Subcutaneous abdominal adipose tissue (tissue), 5 donors: ENCODE results near the gene PPM1G.
"Not testable (repeated sequence)": the region's sequence is repeated elsewhere in the genome, so short reads cannot be mapped to it uniquely, and the experiment has no call there.

Source experiments
- H3K27ac ChIP-seq: one replicate; pipeline ENCODE4 v1.7.0; 2013; ENCODE audit warnings: low read depth, mild to moderate bottlenecking, inconsistent platforms, low read length, moderate library complexity
- H3K27me3 ChIP-seq, 5 donors: one replicate each; pipeline ENCODE4 v1.7.0; 2013; ENCODE audit warnings: low read length in 5 of 5, inconsistent platforms in 1 of 5; ENCODE audit not compliant: control insufficient read depth in 5 of 5, insufficient read depth in 4 of 5
- H3K36me3 ChIP-seq, 5 donors: one replicate each; pipeline ENCODE4 v1.7.0; 2013; ENCODE audit warnings: low read length in 5 of 5; ENCODE audit not compliant: control insufficient read depth in 5 of 5, insufficient read depth in 5 of 5
- H3K4me1 ChIP-seq, 5 donors: one replicate each; pipeline ENCODE4 v1.7.0; 2013; ENCODE audit warnings: low read length in 5 of 5, mild to moderate bottlenecking in 3 of 5, moderate library complexity in 1 of 5; ENCODE audit not compliant: control insufficient read depth in 5 of 5, insufficient read depth in 5 of 5
- H3K4me3 ChIP-seq, 5 donors: one replicate each; pipeline ENCODE4 v1.7.0; 2013; ENCODE audit warnings: low read length in 5 of 5, low read depth in 1 of 5
- H3K9ac ChIP-seq, 5 donors: one replicate each; pipeline ENCODE4 v1.7.0; 2013; ENCODE audit warnings: low read length in 5 of 5, mild to moderate bottlenecking in 4 of 5, moderate library complexity in 3 of 5
- H3K9me3 ChIP-seq, 5 donors: one replicate each; pipeline ENCODE4 v1.7.0; 2013; ENCODE audit warnings: low read length in 5 of 5; ENCODE audit not compliant: control insufficient read depth in 5 of 5
- donor health status: healthy.
- donor health status: healthy.
- donor health status: healthy.
- donor health status: healthy.
- donor health status: healthy.

Gene PPM1G

DNA sequence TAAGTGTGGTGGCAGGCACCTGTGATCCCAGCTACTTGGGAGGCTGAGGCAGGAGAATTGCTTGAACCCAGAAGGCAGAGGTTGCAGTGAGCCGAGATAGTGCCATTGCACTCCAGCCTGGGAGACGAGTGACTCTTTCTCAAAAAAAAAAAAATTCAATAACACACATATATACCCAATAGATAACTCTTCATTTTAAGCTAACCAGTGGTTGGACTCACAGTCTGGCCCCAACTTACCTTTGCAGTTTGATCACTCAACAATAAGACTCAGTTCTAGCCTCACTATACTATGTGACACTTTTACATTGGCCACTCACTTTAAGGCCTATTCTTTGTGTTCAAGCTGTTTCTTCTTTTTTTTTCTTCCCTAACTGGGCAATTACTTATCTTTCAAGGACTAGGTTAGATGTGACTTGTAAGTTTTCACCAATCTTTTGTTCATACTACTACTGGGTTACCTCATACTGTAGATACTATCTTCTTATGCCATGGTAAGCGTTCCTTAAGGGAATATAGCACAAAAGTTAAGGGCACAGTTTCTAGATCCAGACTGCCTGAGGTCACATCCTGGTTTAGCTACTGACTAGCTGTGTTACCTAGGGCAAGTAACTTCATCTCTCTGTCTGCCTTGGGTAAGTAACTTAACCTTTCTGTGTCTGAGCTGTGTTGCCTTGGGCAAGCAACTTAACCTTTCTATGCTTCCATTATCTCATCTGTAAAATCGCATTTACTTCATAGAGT, 46.5 kb downstream of the PPM1G start:
- Histone ChIP-seq H3K9ac (no peak overlapping the region), H3K4me3 (no peak overlapping the region), H3K27me3 (no peaks in the 10 kb centered on the region), H3K36me3 (peaks cover 11 to 44% (median 40%) of the 10 kb centered on the region in 5 donors), H3K4me1 (peaks cover 0 to 7% (median 4%) of the 10 kb centered on the region in 5 donors), H3K9me3 (no peaks in the 10 kb centered on the region), H3K27ac (no peak overlapping the region)

DNA sequence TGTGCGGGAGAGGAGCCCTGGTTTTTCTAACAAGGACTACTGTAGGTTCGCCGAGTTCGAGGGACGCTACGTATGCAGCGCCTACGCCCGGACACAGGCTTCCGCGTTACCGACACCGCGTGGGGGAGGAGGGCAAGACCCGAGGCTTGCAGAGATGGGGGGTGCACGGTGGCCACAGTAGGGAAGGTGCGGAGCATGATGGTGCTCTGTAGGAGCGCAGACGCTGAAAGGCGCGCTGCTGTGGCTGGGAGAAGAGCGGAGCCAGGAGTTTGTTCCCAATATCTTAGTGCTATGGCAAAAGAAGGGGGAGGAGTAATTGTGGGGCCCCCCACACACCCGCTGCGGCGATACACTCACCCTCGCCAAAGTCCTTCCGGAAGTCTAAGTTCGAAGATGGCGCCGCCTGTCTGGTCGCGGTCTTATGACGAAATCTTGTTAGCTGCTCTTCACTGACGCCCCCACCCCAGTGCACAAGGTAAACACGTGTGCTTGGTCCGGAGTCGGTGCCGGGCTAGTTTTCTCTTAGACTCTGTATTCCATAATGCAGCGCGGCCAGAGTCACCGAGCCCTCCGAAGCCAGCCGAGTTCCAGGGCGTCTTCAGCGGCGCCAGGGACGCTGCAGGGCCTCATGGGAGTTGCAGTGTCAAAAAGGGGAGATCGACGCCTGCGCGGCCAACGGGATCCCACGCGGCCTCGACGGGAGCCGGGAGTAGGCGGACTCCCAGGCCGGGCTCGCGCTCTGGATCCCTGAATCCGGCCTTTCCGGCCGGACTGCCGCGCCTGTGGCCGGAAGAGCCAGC, 52.8 kb downstream of the PPM1G start, which contains the start of gene GTF3C2:
Gene GTF3C2, minus strand, starts transcription at position 383 of the 800 bp plus-strand sequence. CDS start 13,210 bp downstream, outside the sequence.
- Histone ChIP-seq H3K4me3 (peak within 1 kb of the TSS; percentile 96 to 99 (median 98)), H3K27ac (peak within 1 kb of the TSS; percentile 92), H3K36me3 (no peaks in the 10 kb centered on the region), H3K9ac (peak within 1 kb of the TSS; percentile 76 to 97 (median 93)), H3K27me3 (no peaks in the 10 kb centered on the region), H3K4me1 (peaks cover 7 to 39% (median 30%) of the 10 kb centered on the region in 5 donors), H3K9me3 (no peaks in the 10 kb centered on the region)

DNA sequence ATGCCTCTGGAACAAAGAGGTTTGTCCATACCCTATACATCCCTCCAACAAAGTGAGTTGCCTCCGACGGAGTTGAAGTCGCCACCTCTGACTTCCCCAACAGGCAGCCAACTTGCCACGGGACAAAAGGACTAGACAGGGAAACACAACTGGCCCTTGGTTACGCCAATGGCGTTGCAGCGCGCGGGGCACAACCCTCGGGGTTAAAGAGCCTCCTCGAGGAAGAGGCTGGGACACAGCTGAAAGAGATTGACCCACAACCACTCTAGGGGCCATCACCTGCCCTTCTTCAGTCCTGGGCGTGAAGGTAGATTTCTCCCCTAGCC, 53.4 kb downstream of the PPM1G start:
- peak overlapping the region; percentile 92 for H3K27ac ChIP-seq
- no peaks in the 10 kb centered on the region for H3K27me3 ChIP-seq
- no peaks in the 10 kb centered on the region for H3K36me3 ChIP-seq
- no peaks in the 10 kb centered on the region for H3K9me3 ChIP-seq
- peak overlapping the region; percentile 96 to 99 (median 98) for H3K4me3 ChIP-seq
- H3K9ac ChIP-seq = peak overlapping the region; percentile 76 to 97 (median 93)
- peaks cover 7 to 39% (median 30%) of the 10 kb centered on the region in 5 donors for H3K4me1 ChIP-seq

DNA sequence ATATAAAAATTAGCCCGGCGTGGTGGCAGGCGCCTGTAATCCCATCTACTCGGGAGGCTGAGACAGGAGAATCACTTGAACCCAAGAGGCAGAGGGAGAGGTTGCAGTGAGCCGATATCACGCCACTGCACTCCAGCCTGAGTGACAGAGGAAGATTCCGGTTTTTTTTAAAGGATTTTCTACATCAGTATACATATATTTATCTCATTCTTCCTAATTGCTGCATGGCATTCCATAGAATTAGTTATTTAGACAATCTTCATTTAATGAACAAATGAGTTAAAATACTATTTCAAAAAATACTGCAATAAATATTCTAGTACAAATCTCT, 54.8 kb downstream of the PPM1G start:
- Histone ChIP-seq H3K27ac (no peak overlapping the region), H3K9ac (no peak overlapping the region), H3K27me3 (no peaks in the 10 kb centered on the region), H3K4me3 (no peak overlapping the region), H3K9me3 (no peaks in the 10 kb centered on the region), H3K4me1 (peaks cover 7 to 39% (median 30%) of the 10 kb centered on the region in 5 donors), H3K36me3 (peaks cover 0 to 5% (median 0%) of the 10 kb centered on the region in 5 donors)

DNA sequence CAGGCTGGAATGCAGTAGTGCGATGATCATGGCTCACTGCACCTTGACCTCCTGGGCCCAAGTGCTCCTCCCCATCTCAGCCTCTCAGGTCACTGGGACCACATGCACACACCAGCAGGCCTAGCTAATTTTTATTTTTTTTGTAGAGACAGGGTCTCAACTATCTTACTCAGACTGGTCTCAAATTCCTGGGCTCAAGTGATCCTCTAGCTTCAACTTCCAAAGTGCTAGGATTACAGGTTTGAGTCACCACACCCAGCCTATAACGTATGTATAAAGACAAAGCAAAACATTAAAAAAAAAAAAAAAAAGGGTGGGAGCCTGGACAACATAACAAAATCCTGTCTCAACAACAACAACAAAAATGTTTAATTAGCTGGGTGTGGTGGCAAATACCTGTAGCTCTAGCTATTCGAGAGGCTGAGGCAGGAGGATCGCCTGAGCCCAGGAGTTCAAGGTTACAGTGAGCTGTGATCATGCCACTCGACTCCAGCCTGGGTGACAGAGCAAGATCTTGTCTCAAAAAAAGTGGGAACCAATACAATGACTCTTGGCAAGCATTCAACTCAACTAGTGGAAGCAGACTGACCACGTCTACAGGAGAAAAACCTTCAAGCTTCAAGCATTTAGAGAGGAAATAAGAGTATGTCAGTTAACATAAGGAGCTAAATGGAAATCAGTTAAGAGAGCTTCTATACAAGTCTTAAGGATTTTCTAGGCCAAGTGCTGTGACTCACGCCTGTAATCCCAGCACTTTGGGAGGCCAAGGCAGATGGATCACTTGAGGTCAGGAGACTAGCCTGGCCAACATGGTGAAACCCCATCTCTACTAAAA, 55.4 kb downstream of the PPM1G start:
- H3K27ac ChIP-seq = no peak overlapping the region
- H3K4me1 ChIP-seq = peaks cover 7 to 39% (median 30%) of the 10 kb centered on the region in 5 donors

DNA sequence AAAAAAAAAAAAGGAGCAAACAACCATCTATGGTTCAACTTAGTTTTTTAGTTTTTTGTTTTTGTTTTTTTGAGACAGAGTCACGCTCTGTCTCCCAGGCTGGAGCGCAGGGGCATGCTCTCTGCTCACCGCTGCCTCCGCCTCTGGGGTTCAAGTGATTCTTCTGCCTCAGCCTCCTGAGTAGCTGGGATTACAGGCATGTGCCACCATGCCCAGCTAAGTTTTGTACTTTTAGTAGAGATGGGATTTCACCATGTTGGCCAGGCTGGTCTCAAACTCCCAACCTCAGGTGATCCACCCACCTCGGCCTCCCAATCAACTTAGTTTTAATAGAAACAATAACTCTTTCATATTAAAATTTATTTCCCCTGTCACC, 56.0 kb downstream of the PPM1G start:
- not testable (repeated sequence) for H3K36me3 ChIP-seq, H3K27me3 ChIP-seq, H3K9me3 ChIP-seq, H3K4me3 ChIP-seq, H3K27ac ChIP-seq, H3K9ac ChIP-seq
- peaks cover 7 to 39% (median 28%) of the 10 kb centered on the region in 5 donors for H3K4me1 ChIP-seq

More for the DNA sequence above, 55.4 kb downstream of the PPM1G start:
- Histone ChIP-seq H3K9me3 (no peaks in the 10 kb centered on the region), H3K36me3 (peaks cover 0 to 5% (median 0%) of the 10 kb centered on the region in 5 donors), H3K4me3 (no peak overlapping the region), H3K9ac (no peak overlapping the region), H3K27me3 (no peaks in the 10 kb centered on the region)

DNA sequence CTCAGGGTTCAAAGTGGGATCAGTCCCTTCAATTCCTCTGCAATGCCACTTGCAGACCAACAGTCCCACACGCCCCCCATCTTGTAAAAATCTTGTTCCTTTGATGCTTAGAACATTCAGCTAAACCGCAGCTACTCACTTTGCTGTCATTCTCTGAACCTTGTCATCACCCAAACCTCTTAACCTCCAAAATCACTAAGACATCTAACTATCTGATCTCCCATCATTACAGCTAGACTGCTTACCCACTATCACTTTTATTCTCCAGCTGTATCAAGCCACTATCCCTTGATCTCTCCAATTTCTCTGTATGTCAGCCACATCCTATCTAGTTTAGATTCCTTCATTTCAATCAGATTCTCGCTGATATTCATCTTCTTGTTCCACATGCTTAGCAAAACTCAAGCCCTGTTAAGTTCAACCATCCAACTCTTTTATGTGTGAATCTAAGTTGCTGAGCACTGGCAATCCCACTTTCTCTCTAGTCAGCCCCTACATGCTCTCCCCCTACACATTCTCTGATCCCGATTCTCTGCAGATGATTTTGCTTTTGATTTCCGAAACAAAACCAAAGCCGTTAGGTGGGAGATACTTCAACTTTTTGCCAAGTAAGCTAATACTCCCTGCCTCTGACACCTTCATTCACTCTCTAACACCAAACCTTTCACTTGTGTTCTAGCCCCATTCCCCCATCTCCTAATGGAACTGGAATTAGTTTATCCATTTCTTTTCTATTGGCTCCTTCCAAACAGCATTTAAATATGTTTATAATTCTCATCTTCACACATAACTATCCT, 57.4 kb downstream of the PPM1G start:
- H3K4me3 ChIP-seq = no peak overlapping the region
- H3K9me3 ChIP-seq = no peaks in the 10 kb centered on the region
- H3K4me1 ChIP-seq = peaks cover 6 to 33% (median 14%) of the 10 kb centered on the region in 5 donors
- H3K27ac ChIP-seq = no peak overlapping the region
- no peaks in the 10 kb centered on the region for H3K27me3 ChIP-seq
- H3K9ac ChIP-seq = no peak overlapping the region
- peaks cover 0 to 5% (median 0%) of the 10 kb centered on the region in 5 donors for H3K36me3 ChIP-seq

DNA sequence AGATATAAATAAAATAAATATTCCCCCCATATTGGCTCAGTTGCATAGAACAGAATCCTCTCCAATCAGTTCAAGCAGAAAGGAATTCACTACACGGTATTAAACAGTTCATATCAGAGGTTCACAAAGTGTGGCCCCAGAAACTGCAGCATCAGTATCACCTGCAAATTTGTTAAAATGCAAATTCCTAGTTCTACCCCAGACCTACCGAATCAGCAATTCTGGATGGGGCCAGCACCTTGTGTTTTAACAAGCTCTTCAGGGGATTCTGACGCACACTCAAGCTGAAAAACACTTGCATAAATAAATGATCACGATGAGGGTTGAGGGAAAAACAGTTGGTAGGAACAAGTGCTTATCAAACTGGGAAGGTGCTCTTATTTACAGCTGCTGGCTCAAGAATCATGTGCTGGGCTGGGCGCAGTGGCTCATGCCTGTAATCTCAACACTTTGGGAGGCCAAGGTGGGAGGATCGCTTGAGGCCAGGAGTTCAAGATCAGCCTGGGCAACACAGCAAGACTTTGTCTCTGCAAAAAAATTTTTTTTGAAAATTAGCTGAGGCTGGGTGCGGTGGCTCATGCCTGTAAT, 59.2 kb downstream of the PPM1G start:
- no peaks in the 10 kb centered on the region for H3K9me3 ChIP-seq
- H3K9ac ChIP-seq = no peak overlapping the region
- H3K4me1 ChIP-seq = peaks cover under 1 to 20% (median 2%) of the 10 kb centered on the region in 5 donors
- no peak overlapping the region for H3K27ac ChIP-seq
- no peak overlapping the region for H3K4me3 ChIP-seq
- peaks cover 0 to 5% (median 0%) of the 10 kb centered on the region in 5 donors for H3K36me3 ChIP-seq
- no peaks in the 10 kb centered on the region for H3K27me3 ChIP-seq

DNA sequence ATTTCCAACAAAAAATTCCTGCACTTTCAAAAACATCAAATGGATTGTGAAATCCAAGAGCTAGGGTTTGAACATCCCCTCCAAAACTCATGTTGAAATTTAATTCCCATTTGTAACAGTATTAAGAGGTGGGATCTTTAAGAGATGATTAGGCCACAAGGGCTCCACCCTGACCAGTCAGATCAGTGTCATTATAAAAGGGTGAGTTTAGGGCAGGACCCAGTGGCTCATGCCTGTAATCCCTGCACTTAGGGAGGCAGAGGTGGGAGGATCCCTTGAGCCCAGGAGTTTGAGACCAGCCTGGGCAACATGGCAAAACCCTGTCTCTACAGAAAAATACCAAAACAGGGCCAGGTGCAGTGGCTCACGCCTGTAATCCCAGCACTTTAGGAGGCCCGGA, 61.8 kb downstream of the PPM1G start:
- Histone ChIP-seq H3K27ac (no peak overlapping the region), H3K36me3 (peaks cover 0 to 13% (median 6%) of the 10 kb centered on the region in 5 donors)

More for the DNA sequence above, 61.8 kb downstream of the PPM1G start:
- Histone ChIP-seq H3K4me3 (no peak overlapping the region), H3K27me3 (no peaks in the 10 kb centered on the region), H3K4me1 (peaks cover 0 to 4% (median 0%) of the 10 kb centered on the region in 5 donors), H3K9me3 (no peaks in the 10 kb centered on the region), H3K9ac (no peak overlapping the region)
